Measurements from ENCODE around the gene LRRTM4. TPM values are rescaled to one million over a fixed set of nuclear protein-coding genes. Genes with fewer than 3 reads are reported as not detected.
"Not testable (repeated sequence)": the region's sequence is repeated elsewhere in the genome, so short reads cannot be mapped to it uniquely, and the experiment has no call there.

Gene LRRTM4
- total RNA-seq, 1 donor from 2014 or later, result 0.92 TPM

DNA sequence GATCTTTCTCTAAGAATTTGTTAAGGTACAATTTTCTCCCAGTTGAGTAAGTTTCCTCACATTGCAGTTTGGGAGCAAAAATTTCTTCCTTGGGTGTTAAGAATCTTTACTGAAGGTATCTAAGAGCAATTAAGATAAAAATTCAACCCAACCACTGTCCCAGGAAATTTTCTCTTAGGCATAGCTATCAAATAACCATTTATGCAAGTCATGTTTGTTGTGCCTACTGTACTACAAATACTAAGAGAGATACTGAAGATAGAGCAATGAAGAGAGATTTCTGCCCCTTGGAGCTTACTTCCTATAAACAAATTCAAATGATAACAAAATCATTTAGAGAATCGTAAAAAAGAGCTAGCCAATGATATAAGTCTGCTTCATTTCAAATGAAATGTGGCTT is 402.8 kb downstream of the LRRTM4 start:
- ATAC-seq, result no peak
- intact Hi-C loops (cut with DNase I), result no loop called here
- no peak for DNase-seq (ENCODE audit: missing footprints)

- ATAC-seq, result no peak
- DNase-seq (ENCODE audit: missing footprints), result no peak
- intact Hi-C loops (cut with DNase I), result no loop called here
Observed at GRCh38 chr2:77108915-77109314, 413.3 kb downstream of the LRRTM4 start.

DNA sequence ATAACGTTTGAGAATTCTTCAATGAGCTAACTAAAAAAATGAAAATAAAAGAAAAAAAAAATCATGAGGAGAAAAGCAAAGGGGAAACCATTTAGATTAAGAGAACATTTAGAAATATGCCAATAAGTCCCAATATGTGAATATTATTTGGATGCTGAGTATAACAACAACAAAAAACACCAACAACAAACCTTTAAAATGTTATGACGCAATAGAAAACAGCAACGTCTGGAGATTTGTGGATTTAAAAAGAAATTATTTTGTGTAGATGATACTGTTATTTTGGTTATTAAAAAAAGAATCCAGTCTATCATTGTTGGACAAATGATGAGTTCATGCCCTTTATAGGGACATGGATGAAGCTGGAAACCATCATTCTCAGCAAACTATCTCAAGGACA is 417.2 kb downstream of the LRRTM4 start:
- intact Hi-C loops (cut with DNase I), result no loop called here
- DNase-seq (ENCODE audit: missing footprints) (no peak), ATAC-seq (no peak)

DNA sequence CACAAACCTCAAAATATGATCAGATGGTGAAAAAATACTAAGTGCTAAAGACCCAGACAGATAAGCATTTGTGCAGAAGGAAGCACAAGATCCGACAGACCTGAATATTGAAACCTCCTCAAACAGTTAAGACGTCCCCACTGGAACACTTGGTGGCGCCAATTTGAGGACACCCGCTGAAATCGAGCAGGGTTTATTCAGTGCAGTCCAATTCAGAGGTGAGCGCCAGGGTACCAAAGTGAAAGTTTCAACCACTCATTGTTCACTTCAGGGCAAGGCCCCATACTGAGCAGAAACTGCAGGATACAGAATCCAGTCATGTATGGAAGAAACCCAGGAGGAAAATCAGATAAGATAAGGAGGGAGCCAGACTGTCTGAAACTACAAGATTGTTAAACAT is 417.6 kb downstream of the LRRTM4 start:
- intact Hi-C loops (cut with DNase I), result no loop called here
- no peak for ATAC-seq
- DNase-seq (ENCODE audit: missing footprints), result no peak

DNA sequence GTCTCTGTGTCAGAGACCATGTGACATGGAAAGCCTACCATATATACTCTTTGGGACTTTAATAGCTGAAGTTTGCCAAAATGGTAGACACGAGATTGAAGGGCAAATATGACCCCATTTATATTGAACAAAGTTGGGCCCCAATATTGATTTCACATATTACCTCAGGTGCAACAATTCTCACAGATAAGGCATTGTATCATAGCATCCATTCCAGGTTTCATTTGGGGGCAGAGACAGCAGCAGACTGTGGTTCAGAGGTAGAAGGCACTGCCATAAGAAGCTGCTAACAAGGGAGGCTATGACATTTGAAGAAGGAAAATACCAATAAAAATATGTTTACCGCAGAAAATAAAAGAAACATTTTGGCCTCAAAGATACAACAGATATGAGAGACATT is 419.2 kb downstream of the LRRTM4 start:
- intact Hi-C loops (cut with DNase I), result no loop called here
- DNase-seq (ENCODE audit: missing footprints), result no peak
- no peak for ATAC-seq

DNA sequence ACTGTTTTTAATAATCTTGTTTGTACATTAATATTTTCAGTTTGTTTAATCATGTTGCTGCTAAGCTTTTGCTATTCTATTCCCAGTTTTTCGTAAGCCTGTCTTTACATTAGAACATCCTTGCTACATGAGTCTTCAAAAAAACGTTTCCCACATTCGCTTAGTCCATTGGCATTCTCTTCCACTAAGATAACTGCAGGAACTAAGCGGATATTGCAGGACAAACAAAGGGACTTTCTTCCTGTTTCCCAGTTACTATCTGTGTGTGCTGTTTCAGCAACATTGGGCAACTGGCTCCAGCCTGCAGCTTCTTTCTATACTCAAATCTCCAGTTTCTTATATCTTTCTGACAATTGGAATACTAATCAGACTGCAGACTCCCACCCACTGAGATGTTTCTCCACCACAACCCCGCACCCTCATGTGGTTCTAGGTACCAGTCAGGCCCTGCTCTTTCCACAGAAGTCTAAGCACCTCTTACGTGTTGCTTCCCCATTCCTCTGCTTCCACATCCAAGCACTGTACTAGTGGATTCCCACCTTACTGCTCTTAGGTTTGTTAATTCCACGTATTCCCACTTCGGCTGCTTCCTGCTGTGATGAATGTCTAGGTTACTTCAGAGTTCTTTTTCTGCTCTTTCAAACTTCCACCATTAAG is 420.3 kb downstream of the LRRTM4 start:
- DNase-seq (ENCODE audit: missing footprints), result no peak
- intact Hi-C loops (cut with DNase I), result no loop called here
- no peak for ATAC-seq

DNA sequence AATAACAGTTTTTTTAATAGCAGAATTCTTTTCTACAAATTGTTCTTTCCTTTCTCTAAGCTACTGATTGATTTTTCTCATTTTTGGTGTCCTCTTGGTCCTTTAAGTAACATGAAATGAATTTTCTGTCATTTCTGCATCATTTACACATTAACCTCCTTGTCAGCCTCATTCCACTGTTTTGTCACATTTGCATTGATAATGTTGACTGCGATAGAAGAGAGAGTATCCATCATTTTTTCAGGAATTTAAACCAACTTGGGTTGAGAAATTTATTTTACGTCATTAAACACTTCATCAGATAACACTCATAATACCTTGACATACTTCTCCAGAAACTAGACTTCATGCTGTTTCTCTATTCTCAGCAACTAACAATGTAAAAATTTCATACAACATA is 422.2 kb downstream of the LRRTM4 start:
- DNase-seq (ENCODE audit: missing footprints) (no peak), ATAC-seq (no peak)
- intact Hi-C loops (cut with DNase I), result no loop called here

- intact Hi-C loops (cut with DNase I); DNase-seq (ENCODE audit: missing footprints); ATAC-seq: not testable (repeated sequence)
Observed at GRCh38 chr2:77095525-77095924, 426.7 kb downstream of the LRRTM4 start.

GRCh38 chr2:77095096-77095495 is 427.1 kb downstream of the LRRTM4 start:
- no peak for ATAC-seq
- no peak for DNase-seq (ENCODE audit: missing footprints)
- intact Hi-C loops (cut with DNase I), result no loop called here

GRCh38 chr2:77088424-77088823 is 433.8 kb downstream of the LRRTM4 start:
- DNase-seq (ENCODE audit: missing footprints); ATAC-seq; intact Hi-C loops (cut with DNase I): not testable (repeated sequence)

DNA sequence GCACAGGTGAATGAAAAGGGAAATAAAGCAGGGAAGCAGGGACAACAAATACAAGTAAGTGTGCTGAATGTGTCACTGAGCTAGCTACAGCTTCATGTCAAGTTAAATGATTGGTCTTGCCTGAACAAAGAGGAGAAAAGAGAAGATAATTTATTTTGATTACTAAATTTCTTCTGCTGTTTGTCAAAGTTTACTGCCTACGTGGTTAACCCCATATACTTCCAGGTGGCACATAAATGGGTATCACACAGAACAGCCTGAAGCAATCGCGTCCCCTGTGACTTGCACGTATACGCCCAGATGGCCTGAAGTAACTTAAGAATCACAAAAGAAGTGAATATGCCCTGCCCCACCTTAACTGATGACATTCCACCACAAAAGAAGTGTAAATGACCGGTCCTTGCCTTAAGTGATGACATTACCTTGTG is 434.2 kb downstream of the LRRTM4 start:
- intact Hi-C loops (cut with DNase I), result no loop called here
- no peak for ATAC-seq
- no peak for DNase-seq (ENCODE audit: missing footprints)

DNA sequence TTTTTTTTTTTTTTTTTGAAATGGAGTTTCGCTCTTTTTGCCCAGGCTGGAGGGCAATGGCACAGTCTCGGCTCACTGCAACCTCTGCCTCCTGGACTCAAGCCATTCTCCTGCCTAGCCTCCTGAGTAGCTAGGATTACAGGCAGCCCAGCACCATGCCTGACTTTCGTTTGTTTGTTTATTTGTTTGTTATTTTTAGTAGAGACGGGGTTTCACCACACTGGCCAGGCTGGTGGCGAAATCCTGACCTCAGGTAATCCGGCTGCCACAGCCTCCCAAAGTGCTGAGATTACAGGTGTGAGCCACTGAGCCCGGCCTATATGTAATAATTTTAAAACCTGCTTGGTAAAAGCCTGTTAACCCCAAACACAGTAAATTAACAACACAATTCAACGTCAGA is 435.7 kb downstream of the LRRTM4 start:
- ATAC-seq (no peak), DNase-seq (ENCODE audit: missing footprints) (no peak)
- intact Hi-C loops (cut with DNase I), result no loop called here

GRCh38 chr2:77086051-77086450 is 436.1 kb downstream of the LRRTM4 start:
- DNase-seq (ENCODE audit: missing footprints) (no peak), ATAC-seq (no peak)
- intact Hi-C loops (cut with DNase I), result no loop called here

DNA sequence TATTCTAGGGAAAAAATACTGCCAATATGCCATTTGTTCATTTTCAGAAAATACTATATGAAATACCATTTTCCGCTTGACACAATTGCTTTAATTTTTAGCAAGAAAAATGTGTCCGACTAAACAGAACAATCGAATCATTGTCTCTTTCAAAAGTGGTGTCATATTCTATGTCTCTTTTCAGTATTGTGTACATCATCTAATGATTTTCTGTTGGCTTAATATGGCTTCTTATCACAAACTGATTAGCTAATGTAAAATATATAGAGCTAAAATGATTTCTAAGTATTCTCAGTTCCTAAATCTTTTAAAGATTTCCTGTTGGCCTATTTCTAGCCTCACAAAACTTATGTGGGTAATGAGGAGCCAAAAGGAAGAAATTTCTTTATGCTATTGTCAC is 436.6 kb downstream of the LRRTM4 start:
- no peak for ATAC-seq
- no peak for DNase-seq (ENCODE audit: missing footprints)
- intact Hi-C loops (cut with DNase I), result no loop called here

DNA sequence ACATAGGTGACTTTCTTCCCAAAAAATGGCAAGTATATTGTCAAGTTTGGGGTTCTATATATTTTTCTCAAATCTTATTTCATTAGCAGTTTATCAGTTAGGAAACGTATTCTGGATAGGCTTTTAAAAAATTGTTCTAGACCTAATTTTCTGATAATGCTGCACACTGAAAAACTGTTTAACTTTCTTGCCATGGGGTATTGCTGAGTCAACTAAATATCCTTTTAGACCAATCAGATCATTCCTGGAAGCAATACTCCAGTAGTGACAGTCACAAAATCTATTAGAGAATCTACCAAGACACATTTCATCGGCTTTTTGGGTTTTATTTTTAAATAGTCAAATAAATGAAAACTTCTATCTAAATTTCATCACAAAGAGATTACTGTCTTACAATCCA is 440.6 kb downstream of the LRRTM4 start:
- intact Hi-C loops (cut with DNase I), result no loop called here
- no peak for DNase-seq (ENCODE audit: missing footprints)
- no peak for ATAC-seq

GRCh38 chr2:77064324-77064723 is 457.9 kb downstream of the LRRTM4 start:
- intact Hi-C loops (cut with DNase I), result no loop called here
- DNase-seq (ENCODE audit: missing footprints) (no peak), ATAC-seq (no peak)

- intact Hi-C loops (cut with DNase I), result no loop called here
- no peak for DNase-seq (ENCODE audit: missing footprints)
Observed at GRCh38 chr2:77054938-77055337, 467.2 kb downstream of the LRRTM4 start.

DNA sequence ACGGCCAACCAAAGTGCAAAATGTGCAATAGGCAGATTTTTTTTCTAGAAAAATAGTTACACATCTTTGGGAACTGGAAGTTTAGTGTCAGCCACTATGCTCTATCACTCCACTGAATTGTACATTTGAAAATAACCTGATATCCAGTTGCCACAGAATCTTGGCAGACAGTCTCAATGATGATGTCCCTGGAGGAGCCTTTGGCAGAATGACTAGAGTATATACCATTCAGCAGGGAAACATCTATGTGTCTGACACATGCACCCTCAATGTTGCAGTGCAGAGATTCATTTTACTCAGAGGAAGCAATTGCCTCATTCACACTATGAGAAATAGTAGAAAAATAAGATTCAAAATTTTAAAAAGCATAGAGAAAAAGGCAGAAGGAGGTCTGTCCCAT is 475.8 kb downstream of the LRRTM4 start:
- intact Hi-C loops (cut with DNase I), result no loop called here
- DNase-seq (ENCODE audit: missing footprints) (no peak), ATAC-seq (no peak)

More at GRCh38 chr2:77054938-77055337, 467.2 kb downstream of the LRRTM4 start:
- no peak for ATAC-seq

DNA sequence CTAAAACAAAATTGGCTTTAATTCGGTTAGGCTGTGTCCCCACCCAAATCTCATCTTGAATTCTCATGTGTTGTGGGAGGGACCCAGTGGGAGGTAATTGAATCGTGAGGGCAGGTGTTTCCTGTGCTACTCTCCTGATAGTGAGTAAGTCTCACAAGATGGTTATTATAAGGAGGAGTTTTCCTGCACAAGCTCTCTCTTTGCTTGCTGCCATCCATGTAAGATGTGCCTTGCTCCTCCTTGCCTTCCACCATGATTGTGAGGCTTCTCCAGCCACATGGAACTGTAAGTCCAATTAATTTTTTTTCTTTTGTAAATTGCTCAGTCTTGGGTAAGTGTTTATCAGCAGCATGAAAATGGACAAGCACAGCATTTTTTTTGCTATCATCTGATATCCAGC is 476.7 kb downstream of the LRRTM4 start:
- DNase-seq (ENCODE audit: missing footprints); intact Hi-C loops (cut with DNase I); ATAC-seq: not testable (repeated sequence)

GRCh38 chr2:77034445-77034844 is 487.7 kb downstream of the LRRTM4 start:
- intact Hi-C loops (cut with DNase I), result no loop called here
- no peak for DNase-seq (ENCODE audit: missing footprints)
- no peak for ATAC-seq

- intact Hi-C loops (cut with DNase I); DNase-seq (ENCODE audit: missing footprints); ATAC-seq: not testable (repeated sequence)
Observed at GRCh38 chr2:77029237-77029636, 492.9 kb downstream of the LRRTM4 start.
